T-helper 2 cell treated with Interferon-gamma antibody and Interleukin-4, amounts not matched to agents 100 ng/mL and 5 ng/mL, for 36 hours (primary cell): ENCODE results near the gene FMOD. TPM values are rescaled to one million over a fixed set of nuclear protein-coding genes. Genes with fewer than 3 reads are reported as not detected.

Experiments used
- total RNA-seq: library from RNA; stranded (reverse); gene quantifications from 2 replicates; pipeline ENCODE4 v1.2.3, GENCODE V29; 2022

Gene FMOD
- total RNA-seq, 1 donor from 2014 or later = not detected

Other genes with a start within 250 kb of the FMOD start
- not detected in 2 replicates for gene ADORA1, start 223.4 kb downstream of the FMOD start, total RNA-seq
- gene MYBPH, start 175.3 kb downstream of the FMOD start, total RNA-seq = not detected in 2 replicates
- gene CHI3L1, start 164.4 kb downstream of the FMOD start, total RNA-seq = not detected in 2 replicates
- 0.18 and 0.41 TPM in 2 replicates for gene CHIT1, start 121.4 kb downstream of the FMOD start, total RNA-seq
- gene BTG2, start 45.6 kb downstream of the FMOD start, total RNA-seq = 66.1 and 68.9 TPM in 2 replicates
- gene PRELP, start 124.7 kb upstream of the FMOD start, total RNA-seq = not detected in 2 replicates
- not detected in 2 replicates for gene OPTC, start 143.0 kb upstream of the FMOD start, total RNA-seq